Spleen (tissue), 7 donors: Measurements from ENCODE around the gene HPCAL1.

Source experiments
- POLR2A ChIP-seq, 3 donors: fragments of 450-650 bp; IDR thresholded peaks; one replicate each; pipeline ENCODE4 v1.5.1; 2017; ENCODE audit warnings: antibody characterized with exemption in 3 of 3, mild to moderate bottlenecking in 1 of 3
- TF ChIP-seq, protein P1 (sequence below), 11 experiments: fragments of 200-600 bp in 7 of 11; fragments of 450-650 bp in 4 of 11; sonication (generic) in 4 of 11; IDR thresholded peaks in 8 of 11; conservative IDR thresholded peaks in 3 of 11; 1 replicate in 7 of 11; 2 replicates in 4 of 11; pipeline versions ENCODE4 v1.4.0 to v1.8.0; 2016 to 2021; ENCODE audit warnings: antibody characterized with exemption in 11 of 11, inconsistent platforms in 4 of 11, mild to moderate bottlenecking in 1 of 11
- donor health status: DM: no; HTN: no; CAD: no; lungs with moderate emphysema.
- donor health status: DM: no; HTN: no; CAD: no.
- donor health status: DM: no; HTN: no; CAD: no.

- TF ChIP-seq, protein P1, sequence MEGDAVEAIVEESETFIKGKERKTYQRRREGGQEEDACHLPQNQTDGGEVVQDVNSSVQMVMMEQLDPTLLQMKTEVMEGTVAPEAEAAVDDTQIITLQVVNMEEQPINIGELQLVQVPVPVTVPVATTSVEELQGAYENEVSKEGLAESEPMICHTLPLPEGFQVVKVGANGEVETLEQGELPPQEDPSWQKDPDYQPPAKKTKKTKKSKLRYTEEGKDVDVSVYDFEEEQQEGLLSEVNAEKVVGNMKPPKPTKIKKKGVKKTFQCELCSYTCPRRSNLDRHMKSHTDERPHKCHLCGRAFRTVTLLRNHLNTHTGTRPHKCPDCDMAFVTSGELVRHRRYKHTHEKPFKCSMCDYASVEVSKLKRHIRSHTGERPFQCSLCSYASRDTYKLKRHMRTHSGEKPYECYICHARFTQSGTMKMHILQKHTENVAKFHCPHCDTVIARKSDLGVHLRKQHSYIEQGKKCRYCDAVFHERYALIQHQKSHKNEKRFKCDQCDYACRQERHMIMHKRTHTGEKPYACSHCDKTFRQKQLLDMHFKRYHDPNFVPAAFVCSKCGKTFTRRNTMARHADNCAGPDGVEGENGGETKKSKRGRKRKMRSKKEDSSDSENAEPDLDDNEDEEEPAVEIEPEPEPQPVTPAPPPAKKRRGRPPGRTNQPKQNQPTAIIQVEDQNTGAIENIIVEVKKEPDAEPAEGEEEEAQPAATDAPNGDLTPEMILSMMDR (IDR thresholded peaks at IDR 0.05 in 8 of 11, conservative IDR thresholded peaks at IDR 0.05 in 3 of 11), result no peak
- TF ChIP-seq POLR2A (IDR thresholded peaks at IDR 0.05), result no peak
These were observed 48.9 kb upstream of the HPCAL1 start for GRCh38 chr2:10253596-10254372.
